Endothelial cell of umbilical vein (primary cell): ENCODE data around the gene SLFNL1. TPM values are rescaled to one million over a fixed set of nuclear protein-coding genes. Genes with fewer than 3 reads are reported as not detected.

Source experiments
- BruUV-seq: library from RNA; stranded (reverse); fragments of 400-500 nt; replicated peaks from 2 replicates; lab custom pipeline; 2021; lab: Mats Ljungman, UMichigan
- CTCF ChIA-PET: fragments of 300-600, 350-600 bp; sonication (Branson Sonifier 250); formaldehyde crosslinking; loops from one replicate; lab custom pipeline; 2021; ENCODE audit warnings: antibody characterized with exemption, inconsistent platforms; lab: Charles Lee
- POLR2A ChIA-PET: fragments of 300-600, 350-600 bp; sonication (Branson Sonifier 250); formaldehyde crosslinking; loops from one replicate; lab custom pipeline; 2021; ENCODE audit warnings: antibody characterized with exemption, inconsistent platforms; lab: Charles Lee
- DNase-seq: peaks from one replicate; pipeline ENCODE4 v3.0.0-alpha.2; 2011; ENCODE audit warnings: low read depth, low spot score
- FAIRE-seq: peaks from 2 replicates; lab custom pipeline; 2011; peaks lifted over from hg19 to GRCh38; lab: Jason Lieb, UNC
- H2AFZ ChIP-seq: 2 replicates; pipeline ENCODE4 v1.6.0; 2012; ENCODE audit warnings: low read depth, low read length, control low read depth, inconsistent platforms
- H3K27ac ChIP-seq: 2 replicates; pipeline ENCODE4 v1.5.1; 2011; ENCODE audit warnings: low read depth, mild to moderate bottlenecking, control low read depth, low read length, moderate library complexity; ENCODE audit not compliant: insufficient read depth
- H3K27me3 ChIP-seq, 2 experiments: 2 replicates each; pipeline versions ENCODE4 v1.6.0 to v1.6.1; 2011; ENCODE audit warnings: low read length in 2 of 2, mixed read lengths in 1 of 2; ENCODE audit not compliant: control insufficient read depth in 2 of 2, insufficient read depth in 2 of 2
- H3K36me3 ChIP-seq, 2 experiments: 2 replicates in 1 of 2; 3 replicates in 1 of 2; pipeline ENCODE4 v1.5.1; 2011; ENCODE audit warnings: low read length in 2 of 2, mild to moderate bottlenecking in 1 of 2, moderate library complexity in 1 of 2; ENCODE audit not compliant: control insufficient read depth in 2 of 2, insufficient read depth in 2 of 2; ENCODE audit errors: extremely low read depth in 1 of 2
- H3K4me1 ChIP-seq: 3 replicates; pipeline ENCODE4 v1.5.1; 2011; ENCODE audit warnings: mild to moderate bottlenecking, low read length; ENCODE audit not compliant: control insufficient read depth, insufficient read depth; ENCODE audit errors: extremely low read depth
- H3K4me2 ChIP-seq: 2 replicates; pipeline ENCODE4 v1.6.1; 2011; ENCODE audit warnings: low read length, control low read depth, mixed read lengths; ENCODE audit not compliant: insufficient read depth
- H3K4me3 ChIP-seq, 3 experiments: fragments of 200-600 bp in 1 of 3; sonication (generic), shearing (Covaris generic) in 1 of 3; replicated peaks in 1 of 3; 2 replicates each; pipeline ENCODE4 v1.5.1; 2011 to 2016; ENCODE audit warnings: control low read depth in 3 of 3, low read length in 3 of 3, mild to moderate bottlenecking in 2 of 3, inconsistent platforms in 1 of 3, low read depth in 1 of 3, moderate library complexity in 1 of 3; ENCODE audit not compliant: insufficient read depth in 1 of 3
- H3K79me2 ChIP-seq: 2 replicates; pipeline ENCODE4 v1.6.0; 2012; ENCODE audit warnings: low read length, inconsistent platforms; ENCODE audit not compliant: control insufficient read depth, insufficient read depth
- H3K9ac ChIP-seq: replicated peaks from 2 replicates; pipeline ENCODE3; 2011; ENCODE audit warnings: low read length, control low read depth; ENCODE audit not compliant: insufficient read depth; ENCODE audit errors: extremely low read depth
- H3K9me1 ChIP-seq: replicated peaks from 3 replicates; pipeline ENCODE4 v1.6.0; 2011; ENCODE audit warnings: mild to moderate bottlenecking, low read length; ENCODE audit not compliant: control insufficient read depth, insufficient read depth; ENCODE audit errors: extremely low read depth
- H3K9me3 ChIP-seq: replicated peaks from 2 replicates; pipeline ENCODE4 v1.5.1; 2012; ENCODE audit warnings: low read length, inconsistent platforms; ENCODE audit not compliant: control insufficient read depth, insufficient read depth
- H4K20me1 ChIP-seq: replicated peaks from 2 replicates; pipeline ENCODE3; 2011; ENCODE audit warnings: mild to moderate bottlenecking, low read length; ENCODE audit not compliant: control insufficient read depth, insufficient read depth; ENCODE audit errors: extremely low read depth
- EZH2 ChIP-seq: IDR thresholded peaks from 2 replicates; pipeline ENCODE4 v1.6.1; 2012; ENCODE audit warnings: borderline replicate concordance, low read depth, mild to moderate bottlenecking, moderate library complexity, low read length, inconsistent platforms; ENCODE audit not compliant: severe bottlenecking
- FOS ChIP-seq: IDR thresholded peaks from 2 replicates; pipeline ENCODE4 v1.6.1; 2011; ENCODE audit warnings: mild to moderate bottlenecking, low read length, moderate library complexity, borderline replicate concordance; ENCODE audit not compliant: insufficient read depth
- GATA2 ChIP-seq: IDR thresholded peaks from 2 replicates; pipeline ENCODE4 v1.7.0; 2011; ENCODE audit warnings: low read depth, mild to moderate bottlenecking, moderate library complexity, mixed read lengths, low read length; ENCODE audit not compliant: insufficient read length, insufficient read depth
- JUN ChIP-seq: IDR thresholded peaks from 2 replicates; pipeline ENCODE4 v1.6.1; 2011; ENCODE audit warnings: borderline replicate concordance, low read depth; ENCODE audit not compliant: insufficient read length, insufficient read depth
- MYC ChIP-seq: IDR thresholded peaks from one replicate; pipeline ENCODE4 v1.6.1; 2011; ENCODE audit warnings: mild to moderate bottlenecking, low read depth, low read length
- POLR2A ChIP-seq: IDR thresholded peaks from 2 replicates; pipeline ENCODE4 v1.6.1; 2012; ENCODE audit warnings: low read depth, mild to moderate bottlenecking, control low read depth, low read length
- POLR2AphosphoS5 ChIP-seq: IDR thresholded peaks from 2 replicates; pipeline ENCODE4 v1.6.1; 2012; ENCODE audit warnings: low read depth, mild to moderate bottlenecking, control low read depth, low read length, moderate library complexity; ENCODE audit not compliant: insufficient read depth
- dilution Hi-C: fragments of 300-500 bp; cut with MboI; formaldehyde crosslinking; loops from one replicate; pipeline ENCODE4 v1.15.0; 2019; ENCODE audit warnings: low sequenced_read_pairs; ENCODE audit not compliant: extremely low pct_ligation_motif_present
- intact Hi-C: fragments of 100-400 bp; cut with micrococcal nuclease; formaldehyde crosslinking; loops from one replicate; pipeline ENCODE4 v1.10.0; 2022
- polyA plus RNA-seq, 4 experiments: library from polyadenylated mRNA; depleted of rRNA in 3 of 4; stranded (reverse) in 3 of 4; unstranded in 1 of 4; fragments of >200 nt; gene quantifications; 2 replicates each; pipeline versions ENCODE4 v1.2.1 to v1.2.3, GENCODE V29; 2011 to 2012; ENCODE audit warnings: missing spikeins in 1 of 4
- total RNA-seq: library from RNA; stranded (reverse); gene quantifications from 2 replicates; pipeline ENCODE4 v1.2.3, GENCODE V29; 2021
- TF ChIP-seq, protein P1 (sequence below): IDR thresholded peaks from 2 replicates; pipeline ENCODE4 v1.6.1; 2011; ENCODE audit not compliant: insufficient read depth, insufficient read length
- TF ChIP-seq, protein P2 (sequence below), 2 donors: IDR thresholded peaks; 1 replicate in 1 of 2; 2 replicates in 1 of 2; pipeline ENCODE4 v1.5.1; 2011; ENCODE audit warnings: low read length in 2 of 2, mild to moderate bottlenecking in 2 of 2, moderate library complexity in 2 of 2, control low read depth in 1 of 2, inconsistent platforms in 1 of 2, low read depth in 1 of 2; ENCODE audit not compliant: insufficient read depth in 1 of 2; ENCODE audit errors: extremely low read depth in 1 of 2

The SLFNL1 gene
- total and polyA plus RNA-seq, 2 donors (not counting 3 experiments of a cell fraction or from before 2014, with no cell fraction given) = 0.14 to 0.29 TPM

DNA sequence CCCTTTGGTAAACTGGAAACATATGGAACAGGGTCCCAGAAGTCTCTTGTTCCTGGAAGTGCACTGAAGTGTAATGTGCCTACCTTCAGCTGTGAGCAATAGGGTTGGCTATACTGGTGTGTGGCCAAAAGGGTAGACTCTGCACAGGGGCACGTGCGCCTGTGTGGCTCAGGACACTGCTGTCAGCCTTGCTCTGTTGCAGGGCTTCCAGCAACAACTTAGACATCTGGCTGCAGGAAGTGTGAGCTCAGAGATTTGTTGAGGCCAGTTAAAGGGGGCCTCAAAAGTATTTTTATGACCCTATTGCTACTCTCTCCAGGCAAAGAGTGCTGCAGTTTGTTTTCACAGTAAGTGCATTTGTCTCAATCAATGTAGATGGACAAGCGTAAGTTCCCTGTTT, 34.6 kb downstream of the SLFNL1 start:
- intact Hi-C loops = no loop called here
- Histone ChIP-seq H3K9me3 (no peaks in the 10 kb centered on the region), H3K4me1 (peaks cover 10% of the 10 kb centered on the region), H3K4me3 (no peak overlapping the region), H3K36me3 (peaks cover 25 to 44% of the 10 kb centered on the region in 2 experiments), H3K9me1 (no peaks in the 10 kb centered on the region), H3K4me2 (no peak overlapping the region), H3K27ac (no peak overlapping the region), H4K20me1 (no peaks in the 10 kb centered on the region), H2AFZ (no peak overlapping the region), H3K79me2 (peaks cover 40% of the 10 kb centered on the region), H3K9ac (no peak overlapping the region), H3K27me3 (no peaks in the 10 kb centered on the region)
- DNase-seq (peak; percentile 41), FAIRE-seq (no peak)
- dilution Hi-C loops = no loop called here
- no TSS peak for BruUV-seq
- TF ChIP-seq MYC (no peak), JUN (no peak), POLR2A (no peak), EZH2 (no peak), GATA2 (no peak), FOS (no peak), POLR2AphosphoS5 (no peak)
- TF ChIP-seq, protein P1, sequence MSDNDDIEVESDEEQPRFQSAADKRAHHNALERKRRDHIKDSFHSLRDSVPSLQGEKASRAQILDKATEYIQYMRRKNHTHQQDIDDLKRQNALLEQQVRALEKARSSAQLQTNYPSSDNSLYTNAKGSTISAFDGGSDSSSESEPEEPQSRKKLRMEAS = no peak
- TF ChIP-seq, protein P2, sequence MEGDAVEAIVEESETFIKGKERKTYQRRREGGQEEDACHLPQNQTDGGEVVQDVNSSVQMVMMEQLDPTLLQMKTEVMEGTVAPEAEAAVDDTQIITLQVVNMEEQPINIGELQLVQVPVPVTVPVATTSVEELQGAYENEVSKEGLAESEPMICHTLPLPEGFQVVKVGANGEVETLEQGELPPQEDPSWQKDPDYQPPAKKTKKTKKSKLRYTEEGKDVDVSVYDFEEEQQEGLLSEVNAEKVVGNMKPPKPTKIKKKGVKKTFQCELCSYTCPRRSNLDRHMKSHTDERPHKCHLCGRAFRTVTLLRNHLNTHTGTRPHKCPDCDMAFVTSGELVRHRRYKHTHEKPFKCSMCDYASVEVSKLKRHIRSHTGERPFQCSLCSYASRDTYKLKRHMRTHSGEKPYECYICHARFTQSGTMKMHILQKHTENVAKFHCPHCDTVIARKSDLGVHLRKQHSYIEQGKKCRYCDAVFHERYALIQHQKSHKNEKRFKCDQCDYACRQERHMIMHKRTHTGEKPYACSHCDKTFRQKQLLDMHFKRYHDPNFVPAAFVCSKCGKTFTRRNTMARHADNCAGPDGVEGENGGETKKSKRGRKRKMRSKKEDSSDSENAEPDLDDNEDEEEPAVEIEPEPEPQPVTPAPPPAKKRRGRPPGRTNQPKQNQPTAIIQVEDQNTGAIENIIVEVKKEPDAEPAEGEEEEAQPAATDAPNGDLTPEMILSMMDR (IDR thresholded peaks at IDR 0.05; ENCODE audit: extremely low read depth in 1 of 2, insufficient read depth in 1 of 2, low read depth in 1 of 2, low read length in 2 of 2) = no peak
- CTCF ChIA-PET = interaction anchor here (1.1 to 1.7 kb wide), 3 partner anchors 15 to 138 kb away, joined by 3 to 4 read pairs (median 4); no protein-coding TSS in a partner anchor
- POLR2A ChIA-PET = no interaction called here
